Stimulated activated naive CD8-positive, alpha-beta T cell treated with anti-CD3 and anti-CD28 coated beads, Interleukin-15, Interleukin-2, amounts not matched to agents 100 ng/mL and 50 ng/mL, for 24 hours (primary cell): ENCODE data around the gene CAB39L.

Source experiments
- H3K27ac Mint-ChIP-seq: one replicate; pipeline ENCODE4 v1.8.0; 2021; ENCODE audit warnings: mild to moderate bottlenecking, mixed read lengths
- H3K27me3 Mint-ChIP-seq: one replicate; pipeline ENCODE4 v1.8.0; 2021; ENCODE audit warnings: mixed read lengths
- H3K36me3 Mint-ChIP-seq: one replicate; pipeline ENCODE4 v1.8.0; 2021; ENCODE audit warnings: low read depth, mixed read lengths
- H3K4me1 Mint-ChIP-seq: one replicate; pipeline ENCODE4 v1.8.0; 2021; ENCODE audit warnings: low read depth, mixed read lengths
- H3K4me3 Mint-ChIP-seq: one replicate; pipeline ENCODE4 v1.8.0; 2021; ENCODE audit warnings: mild to moderate bottlenecking, mixed read lengths
- H3K9me3 Mint-ChIP-seq: one replicate; pipeline ENCODE4 v1.8.0; 2021; ENCODE audit warnings: mixed read lengths

The CAB39L gene

DNA sequence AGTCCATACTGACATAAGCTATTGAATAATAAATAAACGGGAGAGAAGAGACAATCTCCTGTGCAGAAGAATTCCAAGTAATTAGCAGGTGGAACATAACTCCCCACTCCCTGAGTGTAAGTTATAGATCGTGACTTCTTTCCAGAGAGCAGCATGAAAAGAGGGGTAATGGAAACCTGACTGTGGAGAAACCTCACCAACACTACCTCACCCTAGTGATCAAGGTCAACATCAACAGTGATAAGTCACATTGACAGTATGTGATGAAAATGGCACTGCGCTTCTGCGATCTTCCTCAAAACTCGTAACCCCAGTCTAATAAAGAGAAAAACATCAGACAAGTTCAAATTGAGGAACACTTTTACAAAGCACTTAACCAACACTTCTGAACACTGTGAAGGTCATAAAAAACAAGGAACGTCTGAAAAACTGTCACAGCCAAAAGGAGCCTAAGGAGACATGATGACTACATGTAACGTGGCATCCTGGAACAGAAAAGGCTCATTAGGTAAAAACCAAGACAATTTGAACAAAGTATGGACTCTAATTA, 19.8 kb downstream of the CAB39L start:
- no peaks in the 10 kb centered on the region for H3K27me3 Mint-ChIP-seq

GRCh38 chr13:49421391-49421790, 22.5 kb downstream of the CAB39L start:
- Mint-ChIP-seq H3K9me3 (no peaks in the 10 kb centered on the region), H3K4me1 (no peaks in the 10 kb centered on the region), H3K4me3 (no peak overlapping the region), H3K27me3 (no peaks in the 10 kb centered on the region), H3K36me3 (no peaks in the 10 kb centered on the region), H3K27ac (no peak overlapping the region)

More for the DNA sequence above, 19.8 kb downstream of the CAB39L start:
- Mint-ChIP-seq H3K4me1 (no peaks in the 10 kb centered on the region), H3K4me3 (no peak overlapping the region), H3K36me3 (no peaks in the 10 kb centered on the region), H3K9me3 (no peaks in the 10 kb centered on the region), H3K27ac (no peak overlapping the region)

GRCh38 chr13:49419276-49419675, 24.6 kb downstream of the CAB39L start:
- Mint-ChIP-seq H3K4me3 (no peak overlapping the region), H3K9me3 (no peaks in the 10 kb centered on the region), H3K27ac (no peak overlapping the region), H3K36me3 (no peaks in the 10 kb centered on the region), H3K4me1 (no peaks in the 10 kb centered on the region), H3K27me3 (no peaks in the 10 kb centered on the region)

DNA sequence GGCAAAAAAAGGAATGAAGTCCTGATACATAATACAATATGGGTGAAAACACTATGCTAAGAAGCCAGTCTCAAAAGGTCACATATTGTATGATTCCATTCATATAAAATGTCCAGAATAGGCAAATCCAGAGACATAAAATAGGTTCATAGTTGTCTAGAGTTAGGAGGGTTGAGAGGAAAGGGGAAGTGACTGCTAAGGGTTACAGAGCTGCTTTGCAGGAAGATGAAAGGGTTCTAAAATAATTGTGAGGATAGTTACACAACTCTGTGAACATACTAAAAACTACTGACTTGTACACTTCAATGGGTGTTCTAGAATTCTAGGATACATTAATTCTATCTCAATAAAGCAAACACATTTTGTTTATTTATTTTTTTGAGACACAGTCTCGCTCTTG, 25.7 kb downstream of the CAB39L start:
- no peaks in the 10 kb centered on the region for H3K36me3 Mint-ChIP-seq
- H3K27me3 Mint-ChIP-seq, result no peaks in the 10 kb centered on the region
- no peak overlapping the region for H3K27ac Mint-ChIP-seq
- H3K9me3 Mint-ChIP-seq, result no peaks in the 10 kb centered on the region
- H3K4me1 Mint-ChIP-seq, result no peaks in the 10 kb centered on the region
- no peak overlapping the region for H3K4me3 Mint-ChIP-seq

DNA sequence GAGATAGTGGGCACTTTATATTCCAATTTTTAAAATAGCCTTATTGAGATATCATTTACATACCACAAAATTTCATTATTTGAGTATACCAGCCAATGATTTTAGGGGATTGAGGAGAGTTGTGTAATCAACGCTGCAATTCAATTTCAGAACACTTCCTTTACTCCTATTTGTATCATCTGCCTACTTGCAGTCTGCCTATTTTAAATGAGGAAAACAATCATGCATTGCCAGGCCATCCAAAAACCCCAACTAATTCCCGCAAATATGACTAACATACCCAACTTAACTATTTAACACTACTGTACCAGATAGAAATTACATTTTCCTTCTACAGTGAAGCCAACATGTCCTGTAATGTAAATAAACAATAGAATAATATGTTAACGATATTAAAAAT, 26.7 kb downstream of the CAB39L start:
- H3K27ac Mint-ChIP-seq, result no peak overlapping the region
- no peak overlapping the region for H3K4me3 Mint-ChIP-seq
- no peaks in the 10 kb centered on the region for H3K27me3 Mint-ChIP-seq
- no peaks in the 10 kb centered on the region for H3K36me3 Mint-ChIP-seq
- H3K4me1 Mint-ChIP-seq, result no peaks in the 10 kb centered on the region
- H3K9me3 Mint-ChIP-seq, result no peaks in the 10 kb centered on the region

DNA sequence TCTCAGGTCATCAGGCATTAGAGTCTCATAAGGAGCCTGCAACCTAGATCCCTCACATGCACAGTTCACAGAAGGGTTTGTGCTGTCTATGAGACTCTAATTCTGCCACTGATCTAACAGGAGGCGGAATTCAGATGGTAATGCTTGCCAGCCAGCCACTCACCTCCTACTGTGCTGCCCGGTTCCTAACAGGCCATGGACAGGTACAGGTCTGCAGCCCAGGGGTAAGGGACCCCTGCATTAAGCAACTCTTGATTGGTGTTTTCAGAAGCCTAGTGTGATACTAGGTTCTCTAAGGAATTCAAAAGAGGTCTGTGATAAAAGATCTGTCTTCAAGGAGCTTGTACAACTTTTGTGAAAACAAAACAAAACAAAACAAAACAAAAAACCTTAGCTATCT, 31.1 kb downstream of the CAB39L start:
- Mint-ChIP-seq H3K4me1 (no peaks in the 10 kb centered on the region), H3K9me3 (no peaks in the 10 kb centered on the region), H3K27ac (no peak overlapping the region), H3K4me3 (no peak overlapping the region), H3K27me3 (no peaks in the 10 kb centered on the region), H3K36me3 (no peaks in the 10 kb centered on the region)

- Mint-ChIP-seq H3K27me3 (no peaks in the 10 kb centered on the region), H3K4me1 (no peaks in the 10 kb centered on the region), H3K9me3 (no peaks in the 10 kb centered on the region), H3K36me3 (peaks cover 5% of the 10 kb centered on the region), H3K27ac (no peak overlapping the region), H3K4me3 (no peak overlapping the region)
These were observed 32.5 kb downstream of the CAB39L start for GRCh38 chr13:49411353-49411752.

GRCh38 chr13:49410477-49410876, 33.4 kb downstream of the CAB39L start:
- Mint-ChIP-seq H3K9me3 (peaks cover 4% of the 10 kb centered on the region), H3K36me3 (peaks cover 11% of the 10 kb centered on the region), H3K27ac (no peak overlapping the region), H3K4me3 (no peak overlapping the region), H3K4me1 (no peaks in the 10 kb centered on the region), H3K27me3 (no peaks in the 10 kb centered on the region)

GRCh38 chr13:49410006-49410405, 33.9 kb downstream of the CAB39L start:
- Mint-ChIP-seq H3K27ac (no peak overlapping the region), H3K4me3 (no peak overlapping the region), H3K36me3 (peaks cover 15% of the 10 kb centered on the region), H3K27me3 (no peaks in the 10 kb centered on the region), H3K4me1 (no peaks in the 10 kb centered on the region), H3K9me3 (peaks cover 9% of the 10 kb centered on the region)

GRCh38 chr13:49409008-49409407, 34.9 kb downstream of the CAB39L start:
- peaks cover 19% of the 10 kb centered on the region for H3K9me3 Mint-ChIP-seq
- no peaks in the 10 kb centered on the region for H3K27me3 Mint-ChIP-seq
- H3K36me3 Mint-ChIP-seq, result peaks cover 24% of the 10 kb centered on the region
- no peak overlapping the region for H3K4me3 Mint-ChIP-seq
- H3K4me1 Mint-ChIP-seq, result no peaks in the 10 kb centered on the region
- no peak overlapping the region for H3K27ac Mint-ChIP-seq

GRCh38 chr13:49407936-49408335, 35.9 kb downstream of the CAB39L start:
- H3K4me3 Mint-ChIP-seq, result no peak overlapping the region
- H3K27ac Mint-ChIP-seq, result no peak overlapping the region
- H3K9me3 Mint-ChIP-seq, result peaks cover 25% of the 10 kb centered on the region
- no peaks in the 10 kb centered on the region for H3K4me1 Mint-ChIP-seq
- no peaks in the 10 kb centered on the region for H3K27me3 Mint-ChIP-seq
- peaks cover 30% of the 10 kb centered on the region for H3K36me3 Mint-ChIP-seq

GRCh38 chr13:49407068-49407467, 36.8 kb downstream of the CAB39L start:
- H3K36me3 Mint-ChIP-seq, result peaks cover 30% of the 10 kb centered on the region
- no peaks in the 10 kb centered on the region for H3K27me3 Mint-ChIP-seq
- H3K27ac Mint-ChIP-seq, result no peak overlapping the region
- H3K4me1 Mint-ChIP-seq, result no peaks in the 10 kb centered on the region
- no peak overlapping the region for H3K4me3 Mint-ChIP-seq
- peaks cover 25% of the 10 kb centered on the region for H3K9me3 Mint-ChIP-seq

- Mint-ChIP-seq H3K27me3 (no peaks in the 10 kb centered on the region), H3K27ac (no peak overlapping the region), H3K9me3 (peaks cover 25% of the 10 kb centered on the region), H3K4me3 (no peak overlapping the region), H3K4me1 (no peaks in the 10 kb centered on the region), H3K36me3 (peaks cover 30% of the 10 kb centered on the region)
These were observed 39.2 kb downstream of the CAB39L start for GRCh38 chr13:49404703-49405020.

- Mint-ChIP-seq H3K9me3 (peaks cover 25% of the 10 kb centered on the region), H3K27me3 (no peaks in the 10 kb centered on the region), H3K27ac (no peak overlapping the region), H3K36me3 (peaks cover 30% of the 10 kb centered on the region), H3K4me3 (no peak overlapping the region), H3K4me1 (no peaks in the 10 kb centered on the region)
These were observed 39.7 kb downstream of the CAB39L start for GRCh38 chr13:49403996-49404702.

DNA sequence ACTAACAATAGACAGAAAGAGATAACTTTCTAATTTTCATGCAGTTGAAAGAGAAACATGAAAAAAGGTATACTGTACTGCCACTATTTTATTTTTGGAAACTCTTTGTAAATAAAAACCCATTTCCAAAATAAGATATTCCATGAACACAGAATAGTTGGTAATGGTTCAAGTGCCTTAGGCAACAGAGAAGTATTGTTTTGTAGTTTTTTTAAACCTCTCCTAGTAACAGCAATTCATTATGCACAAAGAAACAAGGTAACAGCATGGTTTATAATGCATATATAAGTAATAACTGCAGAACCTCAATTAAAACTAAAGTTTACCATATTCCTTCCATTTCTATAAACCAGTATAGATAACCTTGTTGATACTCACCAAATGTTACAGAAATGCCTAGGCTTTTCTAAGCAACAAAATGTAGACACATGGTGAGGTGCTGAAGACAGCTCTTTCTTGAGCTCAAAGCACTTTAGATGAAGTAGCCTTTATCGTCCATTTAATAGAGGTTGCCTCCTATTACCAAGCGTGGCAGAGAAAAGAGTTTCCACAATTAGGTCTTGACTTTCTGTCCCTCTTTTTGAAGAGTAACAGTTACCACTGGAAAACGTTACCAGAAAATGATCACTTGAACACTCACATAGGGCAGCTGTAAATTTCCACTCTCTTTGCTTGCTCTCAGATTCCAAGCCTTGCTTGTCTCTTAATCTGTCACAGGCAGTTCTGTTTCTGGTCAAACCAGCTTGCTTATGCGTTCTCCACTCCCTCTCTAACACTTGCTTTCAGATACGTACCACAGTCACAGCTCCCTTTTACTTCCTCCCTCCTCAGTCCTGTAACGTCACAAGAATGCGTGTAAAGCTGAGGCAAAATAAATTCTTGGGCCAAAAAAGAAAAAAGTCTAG, 42.9 kb downstream of the CAB39L start:
- H3K9me3 Mint-ChIP-seq, result peaks cover 25% of the 10 kb centered on the region
- no peak overlapping the region for H3K27ac Mint-ChIP-seq
- no peaks in the 10 kb centered on the region for H3K4me1 Mint-ChIP-seq
- H3K4me3 Mint-ChIP-seq, result no peak overlapping the region
- peaks cover 24% of the 10 kb centered on the region for H3K36me3 Mint-ChIP-seq
- H3K27me3 Mint-ChIP-seq, result no peaks in the 10 kb centered on the region
